BJ (cell line): Measurements from ENCODE around the gene RGS1. TPM values are rescaled to one million over a fixed set of nuclear protein-coding genes. Genes with fewer than 3 reads are reported as not detected.

ENCODE experiments used
- CTCF ChIA-PET: fragments of 350-600 bp; formaldehyde crosslinking; extraction: SDS; loops from one replicate; lab custom pipeline; 2021; ENCODE audit warnings: antibody characterized with exemption, inconsistent platforms; lab: Yijun Ruan, JAX
- POLR2A ChIA-PET: fragments of 300-600 bp; sonication (Branson Sonifier 250); formaldehyde crosslinking; extraction: SDS; loops from one replicate; lab custom pipeline; 2021; ENCODE audit warnings: antibody characterized with exemption; lab: Charles Lee
- DNase-seq: peaks from one replicate; pipeline ENCODE4 v3.0.0-alpha.2; 2011; ENCODE audit warnings: low read depth
- H3K27me3 ChIP-seq: 2 replicates; pipeline ENCODE4 v1.6.0; 2011; ENCODE audit warnings: low read length; ENCODE audit not compliant: control insufficient read depth, insufficient read depth
- H3K36me3 ChIP-seq: 2 replicates; pipeline ENCODE4 v1.5.1; 2011; ENCODE audit warnings: low read length; ENCODE audit not compliant: control insufficient read depth, insufficient read depth
- H3K4me3 ChIP-seq: 2 replicates; pipeline ENCODE4 v1.5.1; 2011; ENCODE audit warnings: low read depth, mild to moderate bottlenecking, control low read depth, low read length
- polyA plus RNA-seq: library from polyadenylated mRNA; depleted of rRNA; stranded (reverse); fragments of >200 nt; gene quantifications from 2 replicates; pipeline ENCODE4 v1.2.3, GENCODE V29; 2011
- TF ChIP-seq, protein P1 (sequence below): IDR thresholded peaks from 2 replicates; pipeline ENCODE4 v1.5.1; 2011; ENCODE audit warnings: low read depth, mild to moderate bottlenecking, control low read depth, inconsistent platforms, low read length, moderate library complexity; ENCODE audit not compliant: insufficient read depth

The RGS1 gene
- polyA plus RNA-seq, 1 experiment: not detected

- no peak for DNase-seq
- POLR2A ChIA-PET: no interaction called here
- no peak overlapping the region for H3K4me3 ChIP-seq
- no peaks in the 10 kb centered on the region for H3K36me3 ChIP-seq
- TF ChIP-seq, protein P1, sequence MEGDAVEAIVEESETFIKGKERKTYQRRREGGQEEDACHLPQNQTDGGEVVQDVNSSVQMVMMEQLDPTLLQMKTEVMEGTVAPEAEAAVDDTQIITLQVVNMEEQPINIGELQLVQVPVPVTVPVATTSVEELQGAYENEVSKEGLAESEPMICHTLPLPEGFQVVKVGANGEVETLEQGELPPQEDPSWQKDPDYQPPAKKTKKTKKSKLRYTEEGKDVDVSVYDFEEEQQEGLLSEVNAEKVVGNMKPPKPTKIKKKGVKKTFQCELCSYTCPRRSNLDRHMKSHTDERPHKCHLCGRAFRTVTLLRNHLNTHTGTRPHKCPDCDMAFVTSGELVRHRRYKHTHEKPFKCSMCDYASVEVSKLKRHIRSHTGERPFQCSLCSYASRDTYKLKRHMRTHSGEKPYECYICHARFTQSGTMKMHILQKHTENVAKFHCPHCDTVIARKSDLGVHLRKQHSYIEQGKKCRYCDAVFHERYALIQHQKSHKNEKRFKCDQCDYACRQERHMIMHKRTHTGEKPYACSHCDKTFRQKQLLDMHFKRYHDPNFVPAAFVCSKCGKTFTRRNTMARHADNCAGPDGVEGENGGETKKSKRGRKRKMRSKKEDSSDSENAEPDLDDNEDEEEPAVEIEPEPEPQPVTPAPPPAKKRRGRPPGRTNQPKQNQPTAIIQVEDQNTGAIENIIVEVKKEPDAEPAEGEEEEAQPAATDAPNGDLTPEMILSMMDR: no peak
- CTCF ChIA-PET: no interaction called here
- H3K27me3 ChIP-seq: no peaks in the 10 kb centered on the region
Observed at GRCh38 chr1:192564099-192564498, 11.5 kb upstream of the RGS1 start.

- TF ChIP-seq, protein P1: no peak
- ChIA-PET CTCF (interaction anchor here (0.9 kb wide), 1 partner anchor 13 kb away, joined by 3 read pairs; no protein-coding TSS in a partner anchor), POLR2A (no interaction called here)
- Histone ChIP-seq H3K4me3 (no peak overlapping the region), H3K36me3 (no peaks in the 10 kb centered on the region), H3K27me3 (no peaks in the 10 kb centered on the region)
- DNase-seq: no peak
Observed at GRCh38 chr1:192565946-192566345, 9.6 kb upstream of the RGS1 start.

GRCh38 chr1:192566657-192567056 is 8.9 kb upstream of the RGS1 start:
- no peaks in the 10 kb centered on the region for H3K36me3 ChIP-seq
- ChIA-PET POLR2A (no interaction called here), CTCF (no interaction called here)
- no peak for DNase-seq
- no peaks in the 10 kb centered on the region for H3K27me3 ChIP-seq
- no peak overlapping the region for H3K4me3 ChIP-seq
- TF ChIP-seq, protein P1: no peak

GRCh38 chr1:192568063-192568462 is 7.5 kb upstream of the RGS1 start:
- Histone ChIP-seq H3K4me3 (no peak overlapping the region), H3K27me3 (no peaks in the 10 kb centered on the region), H3K36me3 (no peaks in the 10 kb centered on the region)
- POLR2A ChIA-PET: no interaction called here
- CTCF ChIA-PET: interaction anchor here (0.8 to 1.4 kb wide), 2 partner anchors 10 to 91 kb away, joined by 3 read pairs; no protein-coding TSS in a partner anchor
- no peak for DNase-seq
- TF ChIP-seq, protein P1: no peak

DNA sequence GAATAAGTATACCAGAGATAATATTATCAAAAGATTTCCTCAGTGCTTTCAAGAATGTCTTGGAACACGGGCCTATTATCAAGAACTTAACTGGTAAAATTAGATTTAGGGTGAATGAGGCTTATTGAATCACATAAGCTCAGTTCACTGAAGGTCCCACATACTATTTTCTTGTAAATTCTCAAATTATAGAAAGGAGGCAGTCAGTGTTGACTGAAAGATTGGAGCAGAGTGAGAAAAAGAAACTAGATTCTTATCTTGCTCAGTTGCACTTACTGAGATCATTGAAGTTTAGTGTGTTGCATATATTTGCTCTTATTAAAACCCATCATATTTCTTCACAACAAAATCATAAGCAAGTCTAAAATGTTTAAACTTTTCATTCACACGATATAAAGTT is 3.9 kb upstream of the RGS1 start:
- ChIA-PET POLR2A (no interaction called here), CTCF (interaction anchor here (0.5 to 1.2 kb wide), 3 partner anchors 23 to 98 kb away, joined by 3 read pairs; no protein-coding TSS in a partner anchor)
- H3K4me3 ChIP-seq: no peak overlapping the region
- H3K36me3 ChIP-seq: no peaks in the 10 kb centered on the region
- DNase-seq: no peak
- no peaks in the 10 kb centered on the region for H3K27me3 ChIP-seq
- TF ChIP-seq, protein P1: no peak
